NCI-H774 (cell line): Measurements from ENCODE around the gene TUT4.

Experiments
- DNase-seq: peaks from one replicate; lab custom pipeline; 2025; lab: John Stamatoyannopoulos, UW

The TUT4 gene

GRCh38 chr1:52574594-52574993, 21.7 kb upstream of the TUT4 start:
- no peak for DNase-seq

GRCh38 chr1:52572387-52572786, 19.5 kb upstream of the TUT4 start:
- DNase-seq: no peak

- DNase-seq: no peak
Measured at GRCh38 chr1:52571783-52572182, 18.9 kb upstream of the TUT4 start.

GRCh38 chr1:52569449-52570210, 16.7 kb upstream of the TUT4 start:
- no peak for DNase-seq

GRCh38 chr1:52567943-52568342, 15.1 kb upstream of the TUT4 start:
- no peak for DNase-seq

DNA sequence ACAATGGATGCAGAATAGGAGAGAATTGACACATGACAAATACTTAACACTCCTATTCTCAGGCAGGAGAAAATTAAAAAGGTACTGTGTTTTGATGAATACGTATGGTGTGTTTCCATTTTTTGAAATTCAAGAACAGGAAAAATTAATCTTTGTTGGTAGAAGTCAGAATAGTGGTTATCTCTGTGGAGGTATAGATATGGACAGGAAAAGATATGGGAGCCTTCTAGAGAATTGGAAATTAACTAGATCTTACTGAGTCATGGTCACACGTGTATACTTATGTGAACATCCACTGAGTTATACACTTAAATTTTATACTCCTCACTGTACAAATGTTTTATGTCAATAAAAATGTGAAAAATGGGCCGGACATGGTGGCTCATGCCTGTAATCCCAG, 9.9 kb upstream of the TUT4 start:
- no peak for DNase-seq

- no peak for DNase-seq
Measured at GRCh38 chr1:52559875-52560274, 7.0 kb upstream of the TUT4 start.

- peak; percentile 33 for DNase-seq
Measured at GRCh38 chr1:52558941-52559340, 6.0 kb upstream of the TUT4 start.

- no peak for DNase-seq
Measured at GRCh38 chr1:52556641-52557360, 3.9 kb upstream of the TUT4 start.

DNA sequence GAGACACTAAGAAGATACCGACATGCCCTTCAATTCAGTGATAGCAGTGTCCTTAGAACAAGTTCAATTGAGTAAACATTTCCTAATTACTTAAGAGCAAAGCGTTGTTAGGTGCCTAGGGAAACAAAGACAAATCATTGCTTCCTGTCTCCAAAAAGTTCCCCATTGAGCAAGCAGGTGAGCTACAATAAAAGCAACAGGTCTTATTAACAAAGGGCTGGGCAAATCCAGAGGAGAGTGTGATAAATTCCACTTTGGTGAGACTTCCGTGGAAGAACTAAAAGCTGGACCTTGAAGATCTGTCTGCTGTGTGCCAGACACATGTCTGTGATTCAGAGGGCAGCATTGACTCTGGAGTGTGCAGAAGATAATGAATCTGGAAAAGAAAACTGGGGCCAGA, 1.9 kb upstream of the TUT4 start:
- DNase-seq: peak; percentile 40

- DNase-seq: no peak
Measured at GRCh38 chr1:52554267-52554640, 1.4 kb upstream of the TUT4 start.

DNA sequence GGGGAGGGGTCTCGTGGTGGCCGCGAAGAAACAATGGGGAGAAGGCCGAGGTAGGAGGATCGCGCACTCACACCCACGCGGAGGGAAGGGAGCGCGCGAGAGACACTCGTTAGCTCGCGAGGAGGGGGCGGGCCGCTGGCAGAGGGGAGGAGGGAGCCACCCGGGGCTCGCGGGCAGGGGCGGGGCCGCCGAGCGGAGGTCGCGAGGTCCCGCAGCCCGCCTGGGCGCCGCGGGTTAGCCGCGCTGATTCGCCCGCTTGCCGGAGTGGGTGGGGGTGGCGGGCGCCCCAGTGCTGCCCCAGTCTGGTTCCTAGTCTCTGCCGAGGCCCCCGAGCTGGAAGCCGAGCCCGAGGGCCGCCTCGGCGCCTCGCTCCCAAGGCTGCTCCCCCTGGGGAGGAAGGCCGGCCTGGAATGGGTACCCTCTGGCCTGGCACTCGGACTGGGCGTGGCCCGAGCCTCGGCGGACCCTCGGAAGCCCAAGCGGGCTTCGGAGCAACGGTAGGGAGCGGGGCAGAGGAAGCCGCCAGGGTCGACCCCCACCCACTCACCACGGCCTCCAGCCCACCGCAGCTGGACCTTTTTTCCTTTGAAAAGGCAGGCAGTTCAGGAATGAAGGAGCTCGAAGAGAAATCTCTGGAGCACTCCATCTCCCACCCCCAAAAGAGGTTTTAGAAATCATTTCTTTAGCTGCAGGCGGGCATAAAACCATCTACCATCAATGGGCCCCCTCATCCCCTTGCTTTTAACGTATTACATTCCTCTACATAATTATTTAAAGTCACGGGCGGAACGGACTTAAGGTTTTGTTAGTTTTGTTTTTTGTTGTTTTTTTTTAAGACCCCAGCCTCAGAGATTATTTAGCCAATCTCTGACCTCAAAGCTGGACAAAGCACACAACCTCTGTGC, 722 bp upstream of the TUT4 start:
- DNase-seq: peak; percentile 87

DNA sequence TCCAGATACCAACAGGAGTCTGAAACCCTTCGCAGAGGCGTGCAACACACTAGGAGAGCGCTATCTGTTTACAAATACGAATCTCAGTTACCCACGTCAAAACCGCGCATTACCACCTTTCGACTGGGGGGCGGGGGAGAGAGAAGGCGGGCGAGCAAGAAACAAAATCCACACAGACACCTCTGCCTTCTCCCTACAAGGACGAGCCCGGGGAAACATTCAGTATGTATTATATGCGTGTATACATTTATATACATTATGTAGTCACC, 722 bp downstream of the TUT4 start:
- DNase-seq: peak; percentile 25

DNA sequence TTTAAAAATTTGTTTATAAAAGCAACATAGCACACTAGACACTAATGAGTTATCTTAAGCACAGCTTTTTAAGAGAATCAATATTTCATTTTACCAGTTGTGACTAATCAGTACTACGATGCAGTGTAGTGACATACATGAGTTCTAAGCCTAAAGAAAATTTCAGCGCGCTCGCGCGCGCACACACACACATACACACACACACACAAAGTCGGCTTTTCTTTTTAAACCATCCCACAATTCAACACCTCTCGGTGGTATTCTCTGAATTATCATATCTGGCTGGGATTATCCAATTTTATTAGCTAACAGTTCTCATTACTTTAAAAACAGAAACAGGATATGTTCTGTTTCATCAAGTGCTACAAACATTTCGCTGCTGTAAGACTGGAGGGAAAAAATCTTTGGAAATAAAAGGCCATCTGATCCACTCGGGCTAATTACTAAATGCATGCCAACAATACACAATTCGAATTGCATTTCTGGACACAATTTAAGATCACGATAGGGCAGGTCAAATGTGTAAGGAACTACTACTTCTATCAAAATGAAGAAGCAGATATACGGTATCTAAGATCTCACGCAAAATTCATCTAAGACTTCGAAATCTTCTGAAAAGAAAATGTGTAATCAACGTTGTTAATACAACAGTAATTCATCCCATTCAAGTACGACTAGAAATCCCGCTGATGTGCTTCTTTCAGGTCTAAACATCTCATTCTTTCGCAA, 1.2 kb downstream of the TUT4 start:
- peak; percentile 13 for DNase-seq

DNA sequence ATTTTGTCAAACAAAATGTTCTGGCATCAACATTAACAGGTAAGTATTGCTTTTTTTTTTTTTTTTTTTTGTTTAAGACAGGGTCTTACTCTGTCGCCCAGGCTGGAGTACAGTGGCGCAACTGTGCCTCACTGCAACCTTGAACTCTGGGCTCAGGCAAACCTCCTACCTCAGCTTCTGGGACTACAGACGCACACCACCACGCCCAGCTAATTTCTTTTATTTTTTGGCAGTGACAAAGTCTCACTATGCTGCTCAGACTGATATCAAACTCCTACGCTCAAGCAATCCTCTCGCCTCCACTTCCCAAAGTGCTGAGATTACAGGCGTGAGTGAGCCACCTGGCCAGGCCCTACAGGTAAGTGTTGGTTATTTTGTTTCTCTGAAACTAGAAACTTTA, 2.4 kb downstream of the TUT4 start:
- DNase-seq: no peak

DNA sequence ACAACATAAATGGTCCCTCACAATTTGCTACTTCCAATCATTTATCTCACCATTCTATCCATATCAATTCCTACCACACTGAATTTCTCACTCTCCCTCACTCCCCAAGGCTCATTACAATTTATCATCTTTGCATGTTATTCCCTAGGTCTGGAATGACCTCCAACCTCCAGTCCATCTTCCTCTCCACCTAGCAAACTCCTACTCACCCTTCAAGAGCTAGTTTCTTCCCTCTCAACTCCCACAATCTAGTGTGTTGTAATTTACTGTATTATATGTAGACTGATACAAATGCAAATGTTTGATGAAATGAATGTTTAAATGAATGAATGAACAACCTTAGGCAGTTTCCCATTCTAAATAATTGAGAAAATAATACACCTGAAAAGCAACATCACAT, 3.6 kb downstream of the TUT4 start:
- no peak for DNase-seq

DNA sequence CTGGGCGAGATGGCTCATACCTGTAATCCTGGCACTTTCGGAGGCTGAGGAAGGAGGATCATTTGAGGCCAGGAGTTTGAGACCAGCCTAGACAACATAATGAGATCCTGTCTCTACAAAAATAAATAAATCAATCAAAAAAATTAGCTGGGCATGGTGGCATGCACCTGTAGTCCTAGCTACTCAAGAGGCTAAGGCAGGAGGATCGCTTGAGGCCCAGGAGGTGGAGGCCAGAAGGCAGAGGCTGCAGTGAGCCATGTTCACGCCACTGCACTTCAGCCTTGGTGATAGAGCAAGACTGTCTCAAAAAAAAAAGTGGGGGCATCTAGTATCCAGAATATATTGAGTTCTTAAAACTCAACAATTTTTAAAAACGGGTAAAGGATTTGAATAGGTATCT, 6.0 kb downstream of the TUT4 start:
- DNase-seq: no peak

DNA sequence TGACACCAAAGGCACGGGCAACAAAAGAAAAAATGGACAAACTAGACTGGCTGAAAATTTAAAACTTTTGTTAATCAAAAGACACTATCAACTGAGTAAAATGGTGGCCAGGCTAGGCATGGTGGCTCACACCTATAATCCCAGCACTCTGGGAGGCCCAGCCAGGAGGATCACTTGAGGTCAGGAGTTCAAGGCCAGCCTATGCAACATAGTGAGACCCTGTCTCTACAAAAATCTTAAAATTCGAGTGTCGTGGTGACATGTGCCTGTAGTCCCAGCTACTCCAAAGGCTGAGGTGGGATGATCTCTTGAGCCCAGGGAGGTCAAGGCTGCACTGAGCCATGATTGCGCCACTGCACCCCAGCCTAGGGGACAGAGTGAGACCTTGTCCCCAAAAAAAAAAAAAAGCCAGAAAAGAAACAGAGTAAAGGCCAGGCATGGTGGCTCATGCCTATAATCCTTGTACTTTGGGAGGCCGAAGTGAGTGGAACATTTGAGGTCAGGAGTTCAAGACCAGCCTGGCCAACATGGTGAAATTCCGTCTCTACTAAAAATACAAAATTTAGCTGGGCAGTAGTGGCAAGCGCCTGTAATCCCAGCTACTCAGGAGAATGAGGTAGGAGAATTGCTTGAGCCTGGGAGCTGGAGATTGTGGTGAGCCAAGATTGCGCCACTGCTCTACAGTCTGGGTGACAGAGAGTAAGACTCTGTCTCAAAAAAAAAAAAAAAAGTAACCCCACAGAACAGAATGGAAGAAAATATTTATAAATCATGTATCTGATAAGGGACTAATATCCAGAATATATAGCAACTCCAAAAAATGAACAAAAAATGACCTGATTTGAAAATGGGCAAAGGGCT, 8.0 kb downstream of the TUT4 start:
- DNase-seq: no peak

DNA sequence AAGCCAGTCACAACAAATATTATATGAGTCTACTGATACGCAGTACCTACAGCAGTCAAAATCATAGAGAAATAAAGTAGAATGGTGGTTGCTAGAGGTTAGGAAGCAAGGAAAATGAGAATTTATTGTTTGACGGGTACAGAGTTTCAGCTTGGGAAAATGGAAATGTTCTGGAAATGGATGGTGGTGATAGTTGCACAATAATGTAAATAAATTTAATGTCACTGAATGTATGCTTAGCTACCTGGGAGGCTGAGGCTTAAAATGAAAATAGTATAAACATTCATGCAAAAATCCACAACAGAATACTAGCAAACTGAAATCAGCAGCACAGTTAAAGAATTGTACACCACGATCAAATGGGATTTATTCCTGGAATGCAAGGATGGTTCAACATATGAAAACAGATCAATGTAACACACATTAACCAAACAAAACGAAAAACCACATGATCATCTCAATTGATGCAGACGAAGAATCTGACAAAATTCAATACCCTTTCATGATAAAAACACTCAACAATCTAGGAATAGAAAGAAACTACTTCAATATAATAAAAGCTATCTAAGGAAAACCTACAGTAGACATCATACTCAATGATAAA, 10.7 kb downstream of the TUT4 start:
- no peak for DNase-seq

GRCh38 chr1:52534928-52535764, 17.7 kb downstream of the TUT4 start:
- DNase-seq: no peak
